ENCODE measurements around the gene ACAP1. TPM values are rescaled to one million over a fixed set of nuclear protein-coding genes. Genes with fewer than 3 reads are reported as not detected.

ACAP1 gene
- total RNA-seq, 1 experiment from 2014 or later: 58.6 TPM

DNA sequence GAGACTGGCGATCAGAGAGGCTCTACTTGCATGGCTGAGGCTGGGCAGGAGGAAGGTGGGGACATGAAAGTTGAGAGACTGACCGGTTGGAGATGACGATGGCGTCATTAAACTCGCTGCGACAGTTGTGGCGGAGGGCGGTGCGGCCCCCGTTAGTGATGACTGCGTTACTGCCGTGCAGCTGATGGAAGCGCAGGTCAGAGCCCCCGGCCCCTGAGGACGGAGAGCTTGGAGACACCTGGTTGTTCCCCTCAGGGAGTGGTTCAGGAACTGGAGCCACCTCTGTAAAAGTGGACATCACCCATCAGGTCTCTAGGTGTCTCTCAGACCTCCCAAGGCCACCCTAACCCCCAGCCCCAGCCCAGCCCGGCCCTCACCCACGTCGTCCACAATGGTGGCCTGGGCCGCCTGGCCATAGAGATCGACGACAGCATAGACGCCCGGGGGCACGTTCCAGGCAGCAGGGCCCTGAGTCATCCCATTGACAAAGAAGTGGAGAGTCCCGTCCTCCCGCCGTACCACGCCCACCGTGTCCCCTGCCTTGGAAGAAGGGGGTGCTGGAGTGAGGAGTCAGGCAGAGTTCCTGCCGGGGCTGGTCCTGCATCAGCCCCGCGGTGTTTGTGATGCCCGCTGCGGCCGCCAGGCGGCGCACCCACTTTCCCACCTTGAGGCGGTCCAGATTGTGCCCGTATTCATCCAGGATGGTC, 12.4 kb upstream of the ACAP1 start:
- POLR2A ChIA-PET: interaction anchor here (0.6 to 1.4 kb wide), 2 partner anchors 20 to 327 kb away, joined by 3 read pairs; no protein-coding TSS in a partner anchor
- peaks cover 11% of the 10 kb centered on the region for H3K4me1 Mint-ChIP-seq
- H3K27me3 Mint-ChIP-seq (ENCODE audit: low read depth): no peaks in the 10 kb centered on the region
- TF ChIP-seq, protein P1, sequence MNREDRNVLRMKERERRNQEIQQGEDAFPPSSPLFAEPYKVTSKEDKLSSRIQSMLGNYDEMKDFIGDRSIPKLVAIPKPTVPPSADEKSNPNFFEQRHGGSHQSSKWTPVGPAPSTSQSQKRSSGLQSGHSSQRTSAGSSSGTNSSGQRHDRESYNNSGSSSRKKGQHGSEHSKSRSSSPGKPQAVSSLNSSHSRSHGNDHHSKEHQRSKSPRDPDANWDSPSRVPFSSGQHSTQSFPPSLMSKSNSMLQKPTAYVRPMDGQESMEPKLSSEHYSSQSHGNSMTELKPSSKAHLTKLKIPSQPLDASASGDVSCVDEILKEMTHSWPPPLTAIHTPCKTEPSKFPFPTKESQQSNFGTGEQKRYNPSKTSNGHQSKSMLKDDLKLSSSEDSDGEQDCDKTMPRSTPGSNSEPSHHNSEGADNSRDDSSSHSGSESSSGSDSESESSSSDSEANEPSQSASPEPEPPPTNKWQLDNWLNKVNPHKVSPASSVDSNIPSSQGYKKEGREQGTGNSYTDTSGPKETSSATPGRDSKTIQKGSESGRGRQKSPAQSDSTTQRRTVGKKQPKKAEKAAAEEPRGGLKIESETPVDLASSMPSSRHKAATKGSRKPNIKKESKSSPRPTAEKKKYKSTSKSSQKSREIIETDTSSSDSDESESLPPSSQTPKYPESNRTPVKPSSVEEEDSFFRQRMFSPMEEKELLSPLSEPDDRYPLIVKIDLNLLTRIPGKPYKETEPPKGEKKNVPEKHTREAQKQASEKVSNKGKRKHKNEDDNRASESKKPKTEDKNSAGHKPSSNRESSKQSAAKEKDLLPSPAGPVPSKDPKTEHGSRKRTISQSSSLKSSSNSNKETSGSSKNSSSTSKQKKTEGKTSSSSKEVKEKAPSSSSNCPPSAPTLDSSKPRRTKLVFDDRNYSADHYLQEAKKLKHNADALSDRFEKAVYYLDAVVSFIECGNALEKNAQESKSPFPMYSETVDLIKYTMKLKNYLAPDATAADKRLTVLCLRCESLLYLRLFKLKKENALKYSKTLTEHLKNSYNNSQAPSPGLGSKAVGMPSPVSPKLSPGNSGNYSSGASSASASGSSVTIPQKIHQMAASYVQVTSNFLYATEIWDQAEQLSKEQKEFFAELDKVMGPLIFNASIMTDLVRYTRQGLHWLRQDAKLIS (CRISPR knock-in tag; IDR thresholded peaks at IDR 0.05; ENCODE audit: borderline replicate concordance): no peak
- TF ChIP-seq, protein P2, sequence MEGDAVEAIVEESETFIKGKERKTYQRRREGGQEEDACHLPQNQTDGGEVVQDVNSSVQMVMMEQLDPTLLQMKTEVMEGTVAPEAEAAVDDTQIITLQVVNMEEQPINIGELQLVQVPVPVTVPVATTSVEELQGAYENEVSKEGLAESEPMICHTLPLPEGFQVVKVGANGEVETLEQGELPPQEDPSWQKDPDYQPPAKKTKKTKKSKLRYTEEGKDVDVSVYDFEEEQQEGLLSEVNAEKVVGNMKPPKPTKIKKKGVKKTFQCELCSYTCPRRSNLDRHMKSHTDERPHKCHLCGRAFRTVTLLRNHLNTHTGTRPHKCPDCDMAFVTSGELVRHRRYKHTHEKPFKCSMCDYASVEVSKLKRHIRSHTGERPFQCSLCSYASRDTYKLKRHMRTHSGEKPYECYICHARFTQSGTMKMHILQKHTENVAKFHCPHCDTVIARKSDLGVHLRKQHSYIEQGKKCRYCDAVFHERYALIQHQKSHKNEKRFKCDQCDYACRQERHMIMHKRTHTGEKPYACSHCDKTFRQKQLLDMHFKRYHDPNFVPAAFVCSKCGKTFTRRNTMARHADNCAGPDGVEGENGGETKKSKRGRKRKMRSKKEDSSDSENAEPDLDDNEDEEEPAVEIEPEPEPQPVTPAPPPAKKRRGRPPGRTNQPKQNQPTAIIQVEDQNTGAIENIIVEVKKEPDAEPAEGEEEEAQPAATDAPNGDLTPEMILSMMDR (IDR thresholded peaks at IDR 0.05): peak; percentile 98
- TF ChIP-seq ELF4 (CRISPR knock-in tag; IDR thresholded peaks at IDR 0.05; ENCODE audit: low read depth): no peak
- 0 out of 2 replicates have a peak, but pooled peaks have one; percentile 33 for TF ChIP-seq PRRX2 (CRISPR knock-in tag; IDR thresholded peaks at IDR 0.05)
- TF ChIP-seq, protein P3, sequence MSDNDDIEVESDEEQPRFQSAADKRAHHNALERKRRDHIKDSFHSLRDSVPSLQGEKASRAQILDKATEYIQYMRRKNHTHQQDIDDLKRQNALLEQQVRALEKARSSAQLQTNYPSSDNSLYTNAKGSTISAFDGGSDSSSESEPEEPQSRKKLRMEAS (CRISPR knock-in tag; IDR thresholded peaks at IDR 0.05): 0 out of 2 replicates have a peak, but pooled peaks have one; percentile 19
- peak; percentile 85 for ATAC-seq
- H3K9me3 Mint-ChIP-seq: no peaks in the 10 kb centered on the region
- no peak overlapping the region for H3K27ac Mint-ChIP-seq
- peak; percentile 92 for DNase-seq (ENCODE audit: low spot score)
- H3K4me3 Mint-ChIP-seq: no peak overlapping the region
- H3K36me3 Mint-ChIP-seq: peaks cover 44% of the 10 kb centered on the region
- CTCF ChIA-PET: interaction anchor here (0.8 to 1.7 kb wide), 3 partner anchors 12 to 236 kb away, joined by 3 to 12 read pairs (median 5); partner anchors contain the start of gene ACAP1

DNA sequence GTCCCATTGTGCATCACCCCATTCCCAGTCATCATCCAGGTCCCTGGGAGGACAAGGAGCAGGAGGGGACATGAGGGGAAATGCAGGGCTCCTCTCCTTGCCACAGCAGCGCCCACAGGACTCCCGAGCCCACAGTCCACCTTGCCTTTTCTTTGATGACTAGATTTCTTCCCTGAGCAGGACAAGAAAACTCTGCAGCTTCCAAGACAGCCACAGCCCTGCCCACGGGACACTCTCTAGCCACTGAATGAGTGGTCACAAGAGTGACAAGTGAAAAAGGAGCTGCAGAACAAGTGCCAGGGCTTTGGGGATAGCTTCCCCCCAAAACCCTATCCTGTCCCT, 11.9 kb upstream of the ACAP1 start:
- ChIA-PET CTCF (interaction anchor here (0.8 to 1.7 kb wide), 3 partner anchors 12 to 236 kb away, joined by 3 to 12 read pairs (median 5); partner anchors contain the start of gene ACAP1), POLR2A (interaction anchor here (0.6 to 1.4 kb wide), 2 partner anchors 19 to 326 kb away, joined by 3 read pairs; no protein-coding TSS in a partner anchor)
- TF ChIP-seq, protein P3 (CRISPR knock-in tag; IDR thresholded peaks at IDR 0.05): 0 out of 2 replicates have a peak, but pooled peaks have one; percentile 18
- TF ChIP-seq, protein P4, sequence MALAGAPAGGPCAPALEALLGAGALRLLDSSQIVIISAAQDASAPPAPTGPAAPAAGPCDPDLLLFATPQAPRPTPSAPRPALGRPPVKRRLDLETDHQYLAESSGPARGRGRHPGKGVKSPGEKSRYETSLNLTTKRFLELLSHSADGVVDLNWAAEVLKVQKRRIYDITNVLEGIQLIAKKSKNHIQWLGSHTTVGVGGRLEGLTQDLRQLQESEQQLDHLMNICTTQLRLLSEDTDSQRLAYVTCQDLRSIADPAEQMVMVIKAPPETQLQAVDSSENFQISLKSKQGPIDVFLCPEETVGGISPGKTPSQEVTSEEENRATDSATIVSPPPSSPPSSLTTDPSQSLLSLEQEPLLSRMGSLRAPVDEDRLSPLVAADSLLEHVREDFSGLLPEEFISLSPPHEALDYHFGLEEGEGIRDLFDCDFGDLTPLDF (CRISPR knock-in tag; IDR thresholded peaks at IDR 0.05): no peak
- TF ChIP-seq, protein P5, sequence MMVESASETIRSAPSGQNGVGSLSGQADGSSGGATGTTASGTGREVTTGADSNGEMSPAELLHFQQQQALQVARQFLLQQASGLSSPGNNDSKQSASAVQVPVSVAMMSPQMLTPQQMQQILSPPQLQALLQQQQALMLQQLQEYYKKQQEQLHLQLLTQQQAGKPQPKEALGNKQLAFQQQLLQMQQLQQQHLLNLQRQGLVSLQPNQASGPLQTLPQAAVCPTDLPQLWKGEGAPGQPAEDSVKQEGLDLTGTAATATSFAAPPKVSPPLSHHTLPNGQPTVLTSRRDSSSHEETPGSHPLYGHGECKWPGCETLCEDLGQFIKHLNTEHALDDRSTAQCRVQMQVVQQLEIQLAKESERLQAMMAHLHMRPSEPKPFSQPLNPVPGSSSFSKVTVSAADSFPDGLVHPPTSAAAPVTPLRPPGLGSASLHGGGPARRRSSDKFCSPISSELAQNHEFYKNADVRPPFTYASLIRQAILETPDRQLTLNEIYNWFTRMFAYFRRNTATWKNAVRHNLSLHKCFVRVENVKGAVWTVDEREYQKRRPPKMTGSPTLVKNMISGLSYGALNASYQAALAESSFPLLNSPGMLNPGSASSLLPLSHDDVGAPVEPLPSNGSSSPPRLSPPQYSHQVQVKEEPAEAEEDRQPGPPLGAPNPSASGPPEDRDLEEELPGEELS (CRISPR knock-in tag; IDR thresholded peaks at IDR 0.05): 0 out of 2 replicates have a peak, but pooled peaks have one; percentile 35
- TF ChIP-seq JAZF1 (CRISPR knock-in tag; IDR thresholded peaks at IDR 0.05) (no peak), ZNF317 (CRISPR knock-in tag; IDR thresholded peaks at IDR 0.05; ENCODE audit: borderline replicate concordance, low read depth) (no peak), GABPB1 (CRISPR knock-in tag; IDR thresholded peaks at IDR 0.05) (no peak), NFE2L1 (CRISPR knock-in tag; IDR thresholded peaks at IDR 0.05) (no peak)
- TF ChIP-seq, protein P6, sequence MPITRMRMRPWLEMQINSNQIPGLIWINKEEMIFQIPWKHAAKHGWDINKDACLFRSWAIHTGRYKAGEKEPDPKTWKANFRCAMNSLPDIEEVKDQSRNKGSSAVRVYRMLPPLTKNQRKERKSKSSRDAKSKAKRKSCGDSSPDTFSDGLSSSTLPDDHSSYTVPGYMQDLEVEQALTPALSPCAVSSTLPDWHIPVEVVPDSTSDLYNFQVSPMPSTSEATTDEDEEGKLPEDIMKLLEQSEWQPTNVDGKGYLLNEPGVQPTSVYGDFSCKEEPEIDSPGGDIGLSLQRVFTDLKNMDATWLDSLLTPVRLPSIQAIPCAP (CRISPR knock-in tag; IDR thresholded peaks at IDR 0.05): peak; percentile 36; the same call in 1 of the 2 replicates
- TF ChIP-seq, protein P7, sequence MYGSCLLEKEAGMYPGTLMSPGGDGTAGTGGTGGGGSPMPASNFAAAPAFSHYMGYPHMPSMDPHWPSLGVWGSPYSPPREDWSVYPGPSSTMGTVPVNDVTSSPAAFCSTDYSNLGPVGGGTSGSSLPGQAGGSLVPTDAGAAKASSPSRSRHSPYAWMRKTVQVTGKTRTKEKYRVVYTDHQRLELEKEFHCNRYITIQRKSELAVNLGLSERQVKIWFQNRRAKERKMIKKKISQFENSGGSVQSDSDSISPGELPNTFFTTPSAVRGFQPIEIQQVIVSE (CRISPR knock-in tag; IDR thresholded peaks at IDR 0.05; ENCODE audit: borderline replicate concordance): no peak
- H3K36me3 Mint-ChIP-seq: peaks cover 43% of the 10 kb centered on the region
- no peak for DNase-seq (ENCODE audit: low spot score)
- no peak overlapping the region for H3K27ac Mint-ChIP-seq
- no peak for ATAC-seq
- H3K27me3 Mint-ChIP-seq (ENCODE audit: low read depth): no peaks in the 10 kb centered on the region
- no peak overlapping the region for H3K4me3 Mint-ChIP-seq
- H3K4me1 Mint-ChIP-seq: peaks cover 12% of the 10 kb centered on the region
- H3K9me3 Mint-ChIP-seq: no peaks in the 10 kb centered on the region
